ENCODE measurements around the gene PLA2G2A. TPM values are rescaled to one million over a fixed set of nuclear protein-coding genes. Genes with fewer than 3 reads are reported as not detected.

PLA2G2A gene
- total RNA-seq, 1 donor = not detected

DNA sequence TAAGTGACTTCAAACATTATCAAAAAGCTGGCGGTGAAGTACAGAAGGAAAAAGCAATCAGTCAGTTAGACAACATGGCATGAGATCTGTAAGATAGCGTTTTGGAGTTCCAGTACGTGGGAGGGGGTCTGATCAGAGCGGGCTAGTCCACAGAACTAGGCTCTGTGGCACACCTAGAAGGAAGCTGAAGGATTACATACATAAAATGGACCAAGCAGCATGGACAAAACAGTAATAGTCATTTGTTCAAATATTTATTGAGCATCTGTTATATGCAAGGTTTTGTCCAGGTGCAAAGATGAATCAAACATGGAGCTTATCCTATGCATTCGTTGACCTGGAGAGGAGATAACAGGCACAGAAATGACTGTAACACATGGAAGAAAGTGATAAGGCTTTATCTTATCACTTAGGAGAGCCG, 33.1 kb downstream of the PLA2G2A start:
- TF ChIP-seq CTCF (IDR thresholded peaks at IDR 0.05; ENCODE audit: insufficient read depth, low read depth, low read length) = no peak
- DNase-seq (ENCODE audit: low read depth) = no peak
- no peak overlapping the region for H3K4me3 ChIP-seq (ENCODE audit: low read depth, low read length)

GRCh38 chr1:19945914-19946313, 33.5 kb downstream of the PLA2G2A start:
- no peak overlapping the region for H3K4me3 ChIP-seq (ENCODE audit: low read depth, low read length)
- TF ChIP-seq CTCF (IDR thresholded peaks at IDR 0.05; ENCODE audit: insufficient read depth, low read depth, low read length) = no peak
- DNase-seq (ENCODE audit: low read depth) = no peak

DNA sequence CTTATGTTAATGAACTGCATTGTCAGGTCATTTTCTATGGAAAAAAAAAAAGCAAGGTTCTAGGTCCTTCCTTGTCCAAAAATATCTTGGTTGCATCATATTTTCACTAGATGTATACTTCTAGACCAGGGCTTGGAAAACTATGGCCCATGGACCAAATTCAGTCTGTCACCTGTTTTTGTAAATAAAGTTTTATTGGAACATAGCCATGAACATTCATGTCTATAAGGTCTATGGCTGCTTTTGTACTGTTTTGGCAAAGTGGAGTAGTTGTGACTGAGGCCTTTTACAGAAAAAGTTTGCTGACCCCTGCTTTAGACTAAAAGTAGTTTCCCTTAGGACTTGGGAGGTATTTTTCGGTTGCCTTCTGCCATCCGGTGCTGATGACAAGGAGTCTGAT, 36.8 kb downstream of the PLA2G2A start:
- no peak for DNase-seq (ENCODE audit: low read depth)
- no peak for TF ChIP-seq CTCF (IDR thresholded peaks at IDR 0.05; ENCODE audit: insufficient read depth, low read depth, low read length)
- H3K4me3 ChIP-seq (ENCODE audit: low read depth, low read length) = no peak overlapping the region

- DNase-seq (ENCODE audit: low read depth) = no peak
- TF ChIP-seq CTCF (IDR thresholded peaks at IDR 0.05; ENCODE audit: insufficient read depth, low read depth, low read length) = no peak
- no peak overlapping the region for H3K4me3 ChIP-seq (ENCODE audit: low read depth, low read length)
These were observed 37.3 kb downstream of the PLA2G2A start for GRCh38 chr1:19942088-19942487.

GRCh38 chr1:19941206-19941568, 38.2 kb downstream of the PLA2G2A start:
- no peak for TF ChIP-seq CTCF (IDR thresholded peaks at IDR 0.05; ENCODE audit: insufficient read depth, low read depth, low read length)

DNA sequence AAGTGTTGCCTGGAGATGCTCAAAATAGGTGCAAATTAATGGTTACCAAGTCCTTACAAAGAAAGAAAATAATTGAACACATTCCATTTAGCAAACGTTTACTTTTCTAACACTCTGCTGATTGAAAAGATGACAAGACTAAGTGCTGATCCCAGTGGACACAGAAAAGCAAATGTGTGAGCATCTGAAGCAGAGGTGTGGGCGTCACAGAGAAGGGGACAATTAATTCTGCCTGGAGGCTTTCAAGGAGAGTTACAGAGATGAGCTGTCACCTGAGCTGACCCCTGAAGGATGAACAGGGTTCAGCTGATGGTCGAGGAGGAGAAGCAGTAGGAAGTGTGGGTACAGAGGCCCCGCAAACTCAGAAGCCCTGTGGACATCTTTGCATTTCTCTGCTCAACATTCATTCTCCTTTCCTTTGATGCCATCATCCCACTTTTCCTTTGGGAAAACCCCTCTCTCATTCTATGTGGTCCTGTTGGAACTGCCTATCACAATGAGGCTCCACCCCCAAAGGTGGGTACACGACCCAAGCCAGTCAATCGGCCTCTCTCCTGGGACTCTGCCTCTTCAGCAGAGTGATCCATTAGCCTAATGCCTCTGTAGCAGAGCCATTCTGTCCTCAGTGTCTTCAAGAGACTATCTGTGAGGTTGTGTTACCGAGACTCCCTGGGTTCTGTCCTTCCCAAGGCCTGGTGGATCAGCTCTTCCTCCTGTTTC, 38.8 kb downstream of the PLA2G2A start:
- no peak for DNase-seq (ENCODE audit: low read depth)
- TF ChIP-seq CTCF (IDR thresholded peaks at IDR 0.05; ENCODE audit: insufficient read depth, low read depth, low read length) = no peak
- no peak overlapping the region for H3K4me3 ChIP-seq (ENCODE audit: low read depth, low read length)

More at GRCh38 chr1:19941206-19941568, 38.2 kb downstream of the PLA2G2A start:
- H3K4me3 ChIP-seq (ENCODE audit: low read depth, low read length) = no peak overlapping the region
- DNase-seq (ENCODE audit: low read depth) = no peak

DNA sequence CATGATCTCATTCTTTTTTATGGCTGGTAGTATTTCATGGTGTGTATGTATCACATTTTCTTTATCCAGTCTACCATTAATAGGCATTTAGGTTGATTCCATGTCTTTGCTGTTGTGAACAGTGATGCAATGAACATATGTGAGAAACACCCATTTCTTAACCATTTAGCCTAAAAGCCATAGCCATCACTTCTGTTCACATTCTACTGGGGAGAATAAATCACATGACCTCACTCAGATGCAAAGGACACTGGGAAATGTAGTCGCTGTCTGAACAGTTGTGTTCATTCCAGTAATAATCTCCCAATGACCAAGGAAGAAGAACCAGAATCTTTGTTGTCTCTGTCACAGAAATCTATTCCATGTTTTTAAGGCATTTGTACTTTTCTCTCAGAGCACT, 40.9 kb downstream of the PLA2G2A start:
- DNase-seq (ENCODE audit: low read depth) = no peak
- no peak for TF ChIP-seq CTCF (IDR thresholded peaks at IDR 0.05; ENCODE audit: insufficient read depth, low read depth, low read length)
- no peak overlapping the region for H3K4me3 ChIP-seq (ENCODE audit: low read depth, low read length)

All from fibroblast of villous mesenchyme (primary cell).